ENCODE results near the gene ASPG.

The ASPG gene

DNA sequence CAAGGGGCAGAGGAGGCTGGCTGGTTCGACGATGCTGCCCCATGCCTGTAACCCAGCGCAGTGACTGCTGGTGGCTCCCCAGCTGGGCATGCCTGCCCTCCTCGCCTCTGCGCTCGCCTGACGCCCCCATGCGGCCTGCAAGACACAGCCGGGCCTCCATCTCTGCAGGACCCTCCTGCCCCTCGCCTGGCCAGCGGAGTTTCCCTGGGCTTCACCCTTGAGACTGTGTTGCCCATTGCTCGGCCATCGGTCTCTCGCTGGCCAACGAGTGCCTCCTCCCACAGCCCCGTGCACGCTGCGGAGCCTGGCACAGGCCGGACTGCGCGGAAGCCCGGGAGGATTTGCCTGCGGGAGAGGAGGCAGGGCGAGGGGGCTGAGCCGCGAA, 17.6 kb downstream of the ASPG start:
- FAIRE-seq (no peak), DNase-seq (ENCODE audit: extremely low spot score, insufficient read length, low read depth) (no peak)

GRCh38 chr14:104103446-104104075, 18.1 kb downstream of the ASPG start:
- no peak for FAIRE-seq
- no peak for DNase-seq (ENCODE audit: extremely low spot score, insufficient read length, low read depth)

DNA sequence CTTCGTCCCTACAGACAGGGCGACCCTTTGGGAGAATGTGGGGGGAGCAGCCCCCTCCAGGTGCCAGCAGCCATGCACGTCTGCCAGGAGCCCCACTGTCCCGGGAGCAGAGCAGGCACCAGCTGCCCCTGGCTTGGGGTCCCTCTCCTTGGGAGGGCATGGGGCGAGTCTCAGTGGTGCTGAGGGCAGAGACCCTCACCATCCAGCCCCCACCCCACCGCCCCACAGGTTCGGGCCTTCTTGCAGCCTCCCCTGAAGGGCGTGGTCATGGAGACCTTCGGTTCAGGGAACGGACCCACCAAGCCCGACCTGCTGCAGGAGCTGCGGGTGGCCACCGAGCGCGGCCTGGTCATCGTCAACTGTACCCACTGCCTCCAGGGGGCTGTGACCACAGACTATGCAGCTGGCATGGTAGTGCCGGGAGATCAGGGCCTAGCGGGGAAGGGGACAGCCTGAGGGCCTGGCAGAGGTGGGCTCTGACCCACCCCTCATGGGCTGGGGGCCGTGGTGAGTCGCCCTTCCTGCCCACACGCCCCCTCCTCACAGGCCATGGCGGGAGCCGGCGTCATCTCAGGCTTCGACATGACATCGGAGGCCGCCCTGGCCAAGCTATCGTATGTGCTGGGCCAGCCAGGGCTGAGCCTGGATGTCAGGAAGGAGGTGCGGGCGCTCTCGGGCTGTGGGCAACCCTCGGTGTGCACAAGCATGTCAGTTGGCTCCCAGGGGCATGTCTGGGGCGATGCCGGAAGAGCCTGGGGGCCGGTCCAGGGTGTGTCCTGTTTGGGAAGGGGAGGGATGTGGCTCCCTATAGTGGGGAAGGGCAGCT, 18.8 kb downstream of the ASPG start:
- no peak for DNase-seq (ENCODE audit: extremely low spot score, insufficient read length, low read depth)
- no peak for FAIRE-seq

DNA sequence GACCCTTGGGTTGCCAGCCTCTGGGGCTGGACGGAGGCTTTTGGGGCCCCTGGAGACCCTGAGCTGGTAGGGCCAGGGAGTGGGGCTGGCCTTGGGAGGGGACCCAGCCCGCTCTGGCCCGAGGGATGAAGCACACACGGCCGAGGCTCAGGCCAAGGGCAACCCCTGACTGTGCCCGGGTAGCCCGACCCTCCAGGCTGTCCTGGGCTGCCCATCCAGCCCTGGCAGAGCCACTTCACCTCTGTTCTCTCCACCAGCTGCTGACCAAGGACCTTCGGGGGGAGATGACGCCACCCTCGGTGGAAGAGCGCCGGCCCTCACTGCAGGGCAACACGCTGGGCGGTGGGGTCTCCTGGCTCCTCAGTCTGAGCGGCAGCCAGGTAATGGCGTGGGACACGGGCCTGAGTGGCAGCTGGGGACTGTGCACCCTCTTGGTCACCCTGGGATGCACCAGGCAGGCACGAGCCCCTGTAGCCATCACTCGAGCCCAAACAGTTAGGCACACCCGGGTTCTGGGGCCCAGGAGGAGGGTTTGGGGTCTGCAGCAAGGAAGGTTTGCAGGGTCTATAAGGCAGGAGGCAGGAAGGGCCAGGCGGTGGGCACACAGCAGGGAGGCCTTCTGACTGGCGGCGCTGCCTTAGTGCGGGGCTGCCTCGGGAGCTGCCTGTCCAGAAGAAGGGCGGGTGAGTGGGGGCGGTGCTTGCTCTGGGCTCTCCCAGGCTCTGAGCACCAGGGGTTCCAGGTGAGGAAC, 19.7 kb downstream of the ASPG start:
- DNase-seq (ENCODE audit: extremely low spot score, insufficient read length, low read depth) (no peak), FAIRE-seq (no peak)

- DNase-seq (ENCODE audit: extremely low spot score, insufficient read length, low read depth) (no peak), FAIRE-seq (no peak)
Observed at GRCh38 chr14:104105822-104106470, 20.4 kb downstream of the ASPG start.

GRCh38 chr14:104106471-104106991, 21.0 kb downstream of the ASPG start:
- DNase-seq (ENCODE audit: extremely low spot score, insufficient read length, low read depth) (no peak), FAIRE-seq (no peak)

DNA sequence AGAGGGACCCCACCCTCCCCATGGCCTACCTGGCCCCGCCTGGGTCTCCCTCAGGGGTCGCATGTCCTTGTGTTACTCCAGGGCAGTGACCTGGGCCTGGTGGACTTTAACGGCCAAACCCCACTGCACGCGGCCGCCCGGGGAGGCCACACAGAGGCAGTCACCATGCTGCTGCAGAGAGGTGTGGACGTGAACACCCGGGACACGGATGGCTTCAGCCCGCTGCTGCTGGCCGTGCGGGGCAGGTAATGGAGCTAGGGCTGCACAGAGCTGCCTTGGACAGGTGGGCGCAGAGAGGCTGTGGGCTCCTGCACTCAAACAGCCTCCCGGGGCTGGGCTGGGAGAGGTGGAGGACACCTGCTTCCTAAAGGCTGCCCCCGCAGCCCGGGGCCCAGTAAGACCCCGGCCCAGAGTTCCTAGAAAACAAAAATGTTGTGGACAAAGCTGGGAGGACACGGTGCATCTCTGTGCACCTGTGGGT, 21.6 kb downstream of the ASPG start:
- DNase-seq (ENCODE audit: extremely low spot score, insufficient read length, low read depth) (no peak), FAIRE-seq (no peak)

DNA sequence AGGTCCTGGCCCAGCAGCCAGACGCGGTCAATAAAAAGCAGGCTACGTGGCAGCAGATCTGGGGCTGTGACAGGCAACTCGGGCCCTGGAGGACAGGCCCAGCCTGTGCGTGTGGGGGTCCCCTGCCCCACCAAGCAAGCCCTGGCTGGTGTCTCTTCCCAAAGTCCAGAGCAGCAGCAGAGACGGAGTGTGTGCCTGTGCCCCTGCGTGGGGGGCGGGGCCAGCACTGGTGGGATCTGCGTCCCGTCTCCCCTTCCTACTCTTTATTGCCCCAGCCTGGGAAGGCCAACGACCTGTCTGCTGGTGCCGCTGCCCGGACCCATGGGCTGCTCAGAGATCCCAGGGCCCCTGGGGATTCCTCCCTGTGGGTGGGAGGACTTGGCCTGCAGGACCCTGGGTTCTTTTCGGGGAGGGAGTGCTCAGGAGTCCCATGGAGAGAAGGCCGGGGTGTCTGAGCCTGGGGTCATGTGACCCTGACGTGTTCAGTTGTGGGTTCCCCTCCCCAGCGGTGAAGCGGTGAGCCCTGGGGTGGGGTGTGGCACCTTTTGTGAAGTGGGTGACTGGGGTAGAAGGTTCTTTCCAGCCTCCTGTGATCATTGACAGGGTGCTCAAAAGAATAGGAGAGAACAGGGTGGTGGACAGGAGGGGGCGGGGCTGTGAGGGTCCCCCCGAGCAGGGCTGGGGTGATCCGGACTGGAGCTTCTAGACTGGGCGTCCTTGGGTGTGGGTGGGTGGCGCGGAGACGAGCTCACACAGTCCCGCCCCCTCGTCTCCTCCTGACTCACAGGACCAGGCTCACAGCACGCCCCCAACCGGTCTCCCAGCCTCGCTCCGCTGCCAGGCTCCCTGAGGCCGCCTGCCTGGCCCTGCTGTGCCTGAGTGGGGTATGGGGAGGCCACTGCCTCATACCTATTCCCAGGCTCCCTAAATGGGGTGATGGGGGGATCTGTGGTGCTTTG, 22.4 kb downstream of the ASPG start:
- no peak for DNase-seq (ENCODE audit: extremely low spot score, insufficient read length, low read depth)
- no peak for FAIRE-seq

DNA sequence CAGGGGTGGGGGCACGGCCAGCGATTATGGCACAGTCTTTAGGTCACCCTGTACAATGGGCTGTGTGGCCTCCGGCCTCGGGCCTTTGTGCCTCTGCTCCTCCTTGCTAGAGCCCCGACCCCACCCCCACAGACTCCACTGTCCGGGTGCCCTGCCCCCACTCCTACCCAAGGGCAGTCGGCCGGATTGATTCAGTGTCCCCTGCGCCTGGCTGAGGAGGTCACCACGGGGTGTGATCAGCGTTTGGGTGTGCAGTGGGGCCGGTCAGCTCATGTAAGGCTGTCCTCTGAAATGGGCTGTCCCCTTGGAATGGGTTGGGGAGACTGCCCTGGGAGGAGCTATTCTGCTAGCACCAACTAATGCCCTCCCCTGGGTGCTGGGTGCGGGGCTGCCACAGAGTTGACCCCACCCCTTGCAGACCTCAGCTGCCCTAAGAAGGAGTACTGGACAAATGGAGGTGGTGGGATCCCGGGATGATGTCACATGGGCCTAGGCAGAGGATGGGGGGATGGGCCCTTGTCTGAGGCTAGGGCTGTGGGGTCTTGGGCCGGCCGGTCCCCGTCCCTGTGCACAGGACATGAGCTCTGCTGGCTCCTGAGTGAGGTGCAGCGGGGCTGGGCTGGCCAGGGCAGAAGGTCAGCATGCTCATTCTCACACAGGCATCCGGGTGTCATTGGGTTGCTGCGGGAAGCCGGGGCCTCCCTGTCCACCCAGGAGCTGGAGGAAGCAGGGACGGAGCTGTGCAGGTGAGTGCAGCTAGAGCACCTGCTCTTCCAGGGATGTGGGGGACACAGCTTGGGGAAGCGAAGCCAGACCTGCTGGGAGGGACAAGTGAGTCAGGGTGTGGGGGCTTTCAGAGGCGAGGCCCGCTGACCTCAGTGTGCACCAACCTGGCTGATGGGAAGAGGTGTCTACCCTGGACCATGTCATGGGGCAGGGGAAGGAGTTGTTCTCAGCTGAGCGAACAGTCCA, 23.4 kb downstream of the ASPG start:
- DNase-seq (ENCODE audit: extremely low spot score, insufficient read length, low read depth) = no peak
- FAIRE-seq = no peak

DNA sequence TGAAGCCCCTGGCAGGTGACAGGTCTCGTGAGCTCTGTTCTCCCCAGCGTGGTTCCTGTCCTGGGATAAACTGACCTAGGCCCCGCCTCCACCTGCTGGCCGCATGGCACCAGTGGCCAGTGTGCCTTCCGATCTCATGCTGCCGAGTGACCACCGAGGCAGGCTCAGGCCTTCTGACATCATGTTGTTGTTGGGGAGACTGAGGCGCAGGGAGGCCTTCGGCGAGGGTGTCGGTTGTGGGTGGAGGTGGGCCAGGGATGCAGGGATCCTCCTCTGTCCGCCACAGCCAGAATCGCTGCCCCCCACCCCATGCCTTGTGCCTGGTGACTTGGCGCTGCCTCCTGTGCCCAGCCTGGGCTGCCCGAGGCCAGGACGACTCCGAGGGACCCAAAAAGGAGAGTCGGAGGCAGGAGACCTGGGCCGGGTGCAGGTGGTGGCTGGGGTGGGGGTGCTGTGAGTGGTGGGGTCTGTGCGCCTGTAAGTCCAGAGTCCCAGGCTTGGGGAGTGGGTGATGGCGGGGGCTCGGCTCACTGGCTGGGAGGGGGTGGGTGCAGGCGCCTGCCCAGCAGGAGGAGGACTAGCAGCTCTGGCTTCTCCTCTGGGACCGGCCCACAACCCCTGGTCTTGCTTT, 24.3 kb downstream of the ASPG start:
- no peak for FAIRE-seq
- no peak for DNase-seq (ENCODE audit: extremely low spot score, insufficient read length, low read depth)

GRCh38 chr14:104110491-104111209, 25.1 kb downstream of the ASPG start:
- no peak for DNase-seq (ENCODE audit: extremely low spot score, insufficient read length, low read depth)
- no peak for FAIRE-seq

- no peak for FAIRE-seq
- no peak for DNase-seq (ENCODE audit: extremely low spot score, insufficient read length, low read depth)
Observed at GRCh38 chr14:104111301-104112112, 26.0 kb downstream of the ASPG start.

DNA sequence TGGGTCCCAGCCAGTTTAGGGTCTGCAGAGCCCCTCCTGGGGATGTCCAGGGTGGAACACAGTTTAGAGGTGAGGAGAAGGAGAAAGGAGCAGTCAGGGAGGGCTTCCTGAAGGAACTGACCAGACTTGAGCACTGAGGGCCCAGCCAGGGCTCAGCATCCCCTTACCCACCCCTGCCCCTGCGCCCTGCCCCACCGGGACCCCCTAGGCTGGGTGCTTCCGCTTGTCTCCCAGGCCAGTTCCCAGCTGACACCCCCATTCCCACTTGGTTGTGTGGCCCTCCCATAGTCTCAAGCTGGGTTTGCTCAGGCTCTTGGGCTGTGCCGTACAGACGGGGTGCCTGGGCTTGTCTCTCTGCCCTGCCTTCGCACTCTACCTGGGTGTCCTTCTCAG, 26.6 kb downstream of the ASPG start:
- no peak for DNase-seq (ENCODE audit: extremely low spot score, insufficient read length, low read depth)
- no peak for FAIRE-seq

GRCh38 chr14:104112609-104113571, 27.4 kb downstream of the ASPG start:
- FAIRE-seq (no peak), DNase-seq (ENCODE audit: extremely low spot score, insufficient read length, low read depth) (no peak)
